GM23338 (cell line): ENCODE data around the gene GM2A. TPM values are rescaled to one million over a fixed set of nuclear protein-coding genes. Genes with fewer than 3 reads are reported as not detected.

Experiments used
- ATAC-seq: fragments of 200-7000 bp; cut with Tn5 transposase; 3 replicates; pipeline ENCODE4 v1.9.1; 2020
- DNase-seq: peaks from one replicate; pipeline ENCODE4 v3.0.0-alpha.2; 2015; ENCODE audit warnings: low spot score
- H2AFZ ChIP-seq: fragments of 200-600 bp; sonication (generic); 2 replicates; pipeline ENCODE4 v1.8.0; 2016; ENCODE audit warnings: antibody characterized with exemption, mild to moderate bottlenecking, moderate library complexity
- H3F3A ChIP-seq: fragments of 200-600 bp; sonication (generic); replicated peaks from 2 replicates; pipeline ENCODE4 v1.8.0; 2017; ENCODE audit warnings: antibody characterized with exemption, mixed run types, low read depth
- H3K27ac ChIP-seq: fragments of 200-600 bp; sonication (generic); 2 replicates; pipeline ENCODE4 v1.6.1; 2016; ENCODE audit warnings: low read depth
- H3K27me3 ChIP-seq: fragments of 200-600 bp; sonication (generic); 2 replicates; pipeline ENCODE4 v1.8.0; 2016; ENCODE audit warnings: mild to moderate bottlenecking, mixed run types, moderate library complexity; ENCODE audit not compliant: insufficient read depth
- H3K36me3 ChIP-seq: fragments of 200-600 bp; sonication (generic); 2 replicates; pipeline ENCODE4 v1.8.0; 2016; ENCODE audit warnings: mild to moderate bottlenecking; ENCODE audit not compliant: insufficient read depth
- H3K4me1 ChIP-seq: fragments of 200-600 bp; sonication (generic); 2 replicates; pipeline ENCODE4 v1.8.0; 2016; ENCODE audit warnings: mild to moderate bottlenecking, moderate library complexity; ENCODE audit not compliant: insufficient read depth
- H3K4me2 ChIP-seq: fragments of 200-600 bp; sonication (generic); 2 replicates; pipeline ENCODE4 v1.7.1; 2017; ENCODE audit warnings: mixed run types
- H3K4me3 ChIP-seq: fragments of 200-600 bp; sonication (generic); 2 replicates; pipeline ENCODE4 v1.6.1; 2016; ENCODE audit warnings: mixed run types
- H3K79me2 ChIP-seq: fragments of 200-600 bp; sonication (generic); replicated peaks from 2 replicates; pipeline ENCODE4 v1.8.0; 2017; ENCODE audit warnings: mild to moderate bottlenecking; ENCODE audit not compliant: insufficient read depth
- H3K9me2 ChIP-seq: fragments of 200-600 bp; sonication (generic); 2 replicates; pipeline ENCODE4 v1.8.0; 2017; ENCODE audit not compliant: insufficient read depth
- H4K20me1 ChIP-seq: fragments of 200-600 bp; sonication (generic); replicated peaks from 2 replicates; pipeline ENCODE4 v1.8.0; 2017; ENCODE audit warnings: mild to moderate bottlenecking; ENCODE audit not compliant: insufficient read depth
- H3K27ac Mint-ChIP-seq: 2 replicates; pipeline ENCODE4 v1.8.0; 2020; ENCODE audit warnings: inconsistent platforms, mild to moderate bottlenecking, moderate library complexity, mixed read lengths
- H3K27me3 Mint-ChIP-seq: 3 replicates; pipeline ENCODE4 v1.8.0; 2022; ENCODE audit warnings: low read depth, mild to moderate bottlenecking, moderate library complexity, mixed read lengths, inconsistent platforms; ENCODE audit not compliant: insufficient read depth, poor library complexity
- H3K36me3 Mint-ChIP-seq: 3 replicates; pipeline ENCODE4 v1.8.0; 2021; ENCODE audit warnings: low read depth, mild to moderate bottlenecking, inconsistent platforms, moderate library complexity, mixed read lengths
- H3K4me1 Mint-ChIP-seq: 3 replicates; pipeline ENCODE4 v1.8.0; 2020; ENCODE audit warnings: mild to moderate bottlenecking, inconsistent platforms, mixed read lengths
- H3K4me3 Mint-ChIP-seq: 3 replicates; pipeline ENCODE4 v1.8.0; 2021; ENCODE audit warnings: moderate library complexity, mild to moderate bottlenecking, inconsistent platforms, mixed read lengths
- H3K9me3 Mint-ChIP-seq: 3 replicates; pipeline ENCODE4 v1.8.0; 2020; ENCODE audit warnings: moderate library complexity, mild to moderate bottlenecking, inconsistent platforms, mixed read lengths
- CTCF ChIP-seq, 2 experiments: fragments of 200-600 bp in 1 of 2; sonication (generic) in 1 of 2; conservative IDR thresholded peaks; 2 replicates each; pipeline versions ENCODE4 v1.5.1 to v1.6.1; 2016 to 2017; ENCODE audit warnings: antibody characterized with exemption in 2 of 2, low read depth in 2 of 2, mild to moderate bottlenecking in 2 of 2, moderate library complexity in 1 of 2
- EZH2phosphoT487 ChIP-seq: fragments of 200-600 bp; sonication (generic); IDR thresholded peaks from one replicate; pipeline ENCODE4 v1.8.1; 2018; ENCODE audit warnings: antibody characterized with exemption; ENCODE audit not compliant: unreplicated experiment
- POLR2AphosphoS5 ChIP-seq: IDR thresholded peaks from 2 replicates; pipeline ENCODE4 v1.6.1; 2016; ENCODE audit warnings: antibody characterized with exemption, low read depth
- REST ChIP-seq: IDR thresholded peaks from one replicate; pipeline ENCODE4 v1.6.1; 2018; ENCODE audit warnings: antibody characterized with exemption; ENCODE audit not compliant: unreplicated experiment
- ZNF462 ChIP-seq: fragments of 250-450 bp; sonication (Bioruptor Pico); IDR thresholded peaks from 2 replicates; pipeline ENCODE4 v1.5.0; 2020; ENCODE audit warnings: mild to moderate bottlenecking, moderate library complexity
- polyA plus RNA-seq: library from polyadenylated mRNA; unstranded; fragments of >200 nt; fragmentation: Nextera tagmentation; extraction: Ambion mirVana; gene quantifications from 2 replicates; pipeline ENCODE4 v1.2.1, GENCODE V29; 2016
- total RNA-seq: library from RNA; depleted of rRNA; stranded (reverse); fragments of >200 nt; shearing (Covaris generic); gene quantifications from 2 replicates; pipeline ENCODE4 v1.2.3, GENCODE V29; 2014

Gene GM2A
- total and polyA plus RNA-seq, 2 experiments from 2014 or later, result 9.8 to 27.8 TPM

GRCh38 chr5:151288180-151288579, 35.2 kb downstream of the GM2A start:
- Mint-ChIP-seq H3K4me3 (no peak overlapping the region), H3K9me3 (no peaks in the 10 kb centered on the region), H3K36me3 (no peaks in the 10 kb centered on the region), H3K27ac (no peak overlapping the region), H3K27me3 (peaks cover 3% of the 10 kb centered on the region), H3K4me1 (peaks cover 9% of the 10 kb centered on the region; the same call in 2 of the 3 replicates)
- H3K79me2 ChIP-seq, result no peaks in the 10 kb centered on the region
- H2AFZ ChIP-seq, result peak overlapping the region; percentile 70; the same call in 1 of the 2 replicates
- TF ChIP-seq EZH2phosphoT487 (no peak), CTCF (conservative IDR thresholded peaks at IDR 0.05; ENCODE audit: low read depth in 2 of 2) (peak; percentile 28 to 51; a peak in 2 of 4 replicates)
- no peaks in the 10 kb centered on the region for H3K9me2 ChIP-seq
- ATAC-seq (peak; percentile 57), DNase-seq (peak; percentile 46)
- H3K4me3 ChIP-seq, result no peak overlapping the region
- no peak overlapping the region for H3K27ac ChIP-seq
- no peaks in the 10 kb centered on the region for H3F3A ChIP-seq
- no peaks in the 10 kb centered on the region for H3K36me3 ChIP-seq
- H4K20me1 ChIP-seq, result no peaks in the 10 kb centered on the region
- H3K4me2 ChIP-seq, result peak overlapping the region; percentile 35; the same call in 1 of the 2 replicates
- no peaks in the 10 kb centered on the region; the same call in 1 of the 2 replicates for H3K4me1 ChIP-seq
- H3K27me3 ChIP-seq, result no peaks in the 10 kb centered on the region

- H3K4me1 ChIP-seq, result no peaks in the 10 kb centered on the region; the same call in 1 of the 2 replicates
- no peaks in the 10 kb centered on the region for H3K36me3 ChIP-seq
- no peak overlapping the region for H3K27ac ChIP-seq
- Mint-ChIP-seq H3K36me3 (no peaks in the 10 kb centered on the region), H3K4me1 (peaks cover 14% of the 10 kb centered on the region), H3K9me3 (no peaks in the 10 kb centered on the region), H3K4me3 (no peak overlapping the region), H3K27ac (no peak overlapping the region), H3K27me3 (peaks cover 5% of the 10 kb centered on the region)
- H3F3A ChIP-seq, result no peaks in the 10 kb centered on the region
- TF ChIP-seq REST, result no peak
- TF ChIP-seq ZNF462 (CRISPR knock-in tag), result no peak
- TF ChIP-seq POLR2AphosphoS5, result no peak
- H4K20me1 ChIP-seq, result no peaks in the 10 kb centered on the region
- ATAC-seq (peak; percentile 89), DNase-seq (peak; percentile 64)
- H3K79me2 ChIP-seq, result no peaks in the 10 kb centered on the region
- peak overlapping the region; percentile 85; the same call in 1 of the 2 replicates for H2AFZ ChIP-seq
- no peaks in the 10 kb centered on the region for H3K27me3 ChIP-seq
- H3K9me2 ChIP-seq, result no peaks in the 10 kb centered on the region
- no peak overlapping the region for H3K4me2 ChIP-seq
- no peak overlapping the region for H3K4me3 ChIP-seq
Observed at GRCh38 chr5:151293624-151294023, 40.6 kb downstream of the GM2A start.
